ENCODE measurements around the gene PLXDC2. TPM values are rescaled to one million over a fixed set of nuclear protein-coding genes. Genes with fewer than 3 reads are reported as not detected.

The PLXDC2 gene
- polyA plus RNA-seq, 1 experiment: 0.47 TPM

- TF ChIP-seq, protein P1, sequence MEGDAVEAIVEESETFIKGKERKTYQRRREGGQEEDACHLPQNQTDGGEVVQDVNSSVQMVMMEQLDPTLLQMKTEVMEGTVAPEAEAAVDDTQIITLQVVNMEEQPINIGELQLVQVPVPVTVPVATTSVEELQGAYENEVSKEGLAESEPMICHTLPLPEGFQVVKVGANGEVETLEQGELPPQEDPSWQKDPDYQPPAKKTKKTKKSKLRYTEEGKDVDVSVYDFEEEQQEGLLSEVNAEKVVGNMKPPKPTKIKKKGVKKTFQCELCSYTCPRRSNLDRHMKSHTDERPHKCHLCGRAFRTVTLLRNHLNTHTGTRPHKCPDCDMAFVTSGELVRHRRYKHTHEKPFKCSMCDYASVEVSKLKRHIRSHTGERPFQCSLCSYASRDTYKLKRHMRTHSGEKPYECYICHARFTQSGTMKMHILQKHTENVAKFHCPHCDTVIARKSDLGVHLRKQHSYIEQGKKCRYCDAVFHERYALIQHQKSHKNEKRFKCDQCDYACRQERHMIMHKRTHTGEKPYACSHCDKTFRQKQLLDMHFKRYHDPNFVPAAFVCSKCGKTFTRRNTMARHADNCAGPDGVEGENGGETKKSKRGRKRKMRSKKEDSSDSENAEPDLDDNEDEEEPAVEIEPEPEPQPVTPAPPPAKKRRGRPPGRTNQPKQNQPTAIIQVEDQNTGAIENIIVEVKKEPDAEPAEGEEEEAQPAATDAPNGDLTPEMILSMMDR (IDR thresholded peaks at IDR 0.05; ENCODE audit: insufficient read depth, low read depth, low read length): no peak
- ChIA-PET POLR2A (no interaction called here), CTCF (no interaction called here)
- Histone ChIP-seq H3K27me3 (ENCODE audit: control insufficient read depth, insufficient read depth, low read length) (no peaks in the 10 kb centered on the region), H3K36me3 (ENCODE audit: control insufficient read depth, insufficient read depth, low read length) (no peaks in the 10 kb centered on the region), H3K4me3 (ENCODE audit: low read depth, low read length) (no peak overlapping the region)
- no peak for DNase-seq (ENCODE audit: low read depth)
Measured at GRCh38 chr10:20234579-20234978, 418.3 kb downstream of the PLXDC2 start.

DNA sequence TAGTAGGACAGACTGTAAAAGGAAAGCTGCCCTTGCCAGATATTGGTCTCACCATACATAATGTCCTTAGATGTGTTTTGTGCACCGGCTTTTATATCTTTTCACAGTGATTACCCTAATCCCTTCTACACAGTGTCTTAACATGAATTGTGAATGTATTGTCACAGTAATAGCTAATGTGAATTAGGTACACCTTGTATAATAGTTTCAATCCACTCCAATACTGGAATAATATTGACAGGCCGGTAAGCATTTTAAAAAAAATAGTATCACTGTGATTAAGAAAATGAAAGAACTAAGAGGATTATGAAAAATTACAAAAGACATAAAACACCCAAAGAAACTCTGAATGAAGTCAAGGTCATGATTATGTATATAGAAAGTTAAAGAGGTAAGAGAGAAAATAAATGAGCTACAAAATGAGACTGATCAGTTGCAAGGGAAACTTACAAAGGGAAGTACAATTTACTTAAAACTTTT, 420.9 kb downstream of the PLXDC2 start:
- no peak for DNase-seq (ENCODE audit: low read depth)
- Histone ChIP-seq H3K36me3 (ENCODE audit: control insufficient read depth, insufficient read depth, low read length) (no peaks in the 10 kb centered on the region), H3K27me3 (ENCODE audit: control insufficient read depth, insufficient read depth, low read length) (no peaks in the 10 kb centered on the region), H3K4me3 (ENCODE audit: low read depth, low read length) (no peak overlapping the region)
- TF ChIP-seq, protein P1 (IDR thresholded peaks at IDR 0.05; ENCODE audit: insufficient read depth, low read depth, low read length): no peak
- POLR2A ChIA-PET: no interaction called here
- CTCF ChIA-PET: no interaction called here

- H3K27me3 ChIP-seq (ENCODE audit: control insufficient read depth, insufficient read depth, low read length): no peaks in the 10 kb centered on the region
- DNase-seq (ENCODE audit: low read depth): no peak
- CTCF ChIA-PET: no interaction called here
- no peaks in the 10 kb centered on the region for H3K36me3 ChIP-seq (ENCODE audit: control insufficient read depth, insufficient read depth, low read length)
- H3K4me3 ChIP-seq (ENCODE audit: low read depth, low read length): no peak overlapping the region
- POLR2A ChIA-PET: no interaction called here
- TF ChIP-seq, protein P1 (IDR thresholded peaks at IDR 0.05; ENCODE audit: insufficient read depth, low read depth, low read length): no peak
Measured at GRCh38 chr10:20237586-20237985, 421.4 kb downstream of the PLXDC2 start.

GRCh38 chr10:20240643-20241042, 424.4 kb downstream of the PLXDC2 start:
- no peak for DNase-seq (ENCODE audit: low read depth)
- Histone ChIP-seq H3K4me3 (ENCODE audit: low read depth, low read length) (no peak overlapping the region), H3K27me3 (ENCODE audit: control insufficient read depth, insufficient read depth, low read length) (no peaks in the 10 kb centered on the region), H3K36me3 (ENCODE audit: control insufficient read depth, insufficient read depth, low read length) (no peaks in the 10 kb centered on the region)
- TF ChIP-seq, protein P1 (IDR thresholded peaks at IDR 0.05; ENCODE audit: insufficient read depth, low read depth, low read length): no peak
- CTCF ChIA-PET: no interaction called here
- POLR2A ChIA-PET: no interaction called here

DNA sequence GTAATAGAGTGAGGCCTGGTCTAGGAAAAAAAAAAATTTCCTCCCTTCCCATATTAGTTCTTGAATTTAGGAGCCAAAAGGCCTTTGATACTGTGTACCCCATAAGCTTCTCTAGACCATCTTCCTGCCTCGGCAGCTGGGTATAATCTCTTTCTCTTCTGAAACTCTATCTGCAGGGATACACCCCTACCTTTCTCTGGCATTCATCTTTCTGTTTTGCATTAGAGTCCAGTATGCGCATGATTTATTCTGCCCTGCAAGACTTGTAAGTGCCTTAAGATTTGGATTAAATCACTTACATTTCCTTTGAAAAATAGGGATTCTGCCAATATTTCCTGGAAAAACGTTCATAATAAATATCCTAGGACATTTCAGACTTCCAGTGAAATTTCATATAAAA, 431.2 kb downstream of the PLXDC2 start:
- no peaks in the 10 kb centered on the region for H3K36me3 ChIP-seq (ENCODE audit: control insufficient read depth, insufficient read depth, low read length)
- ChIA-PET CTCF (no interaction called here), POLR2A (no interaction called here)
- H3K4me3 ChIP-seq (ENCODE audit: low read depth, low read length): no peak overlapping the region
- no peak for DNase-seq (ENCODE audit: low read depth)
- TF ChIP-seq, protein P1 (IDR thresholded peaks at IDR 0.05; ENCODE audit: insufficient read depth, low read depth, low read length): no peak
- H3K27me3 ChIP-seq (ENCODE audit: control insufficient read depth, insufficient read depth, low read length): no peaks in the 10 kb centered on the region

Measured in BJ (cell line).